GM18519 (cell line): ENCODE measurements around the gene NPLOC4.

Experiments used
- ATAC-seq: cut with Tn5 transposase; IDR thresholded peaks from one replicate; pipeline ENCODE4 v1.9.1; 2021; ENCODE audit warnings: mild to moderate bottlenecking, moderate library complexity; ENCODE audit not compliant: unreplicated experiment, low FRiP score

Gene NPLOC4

DNA sequence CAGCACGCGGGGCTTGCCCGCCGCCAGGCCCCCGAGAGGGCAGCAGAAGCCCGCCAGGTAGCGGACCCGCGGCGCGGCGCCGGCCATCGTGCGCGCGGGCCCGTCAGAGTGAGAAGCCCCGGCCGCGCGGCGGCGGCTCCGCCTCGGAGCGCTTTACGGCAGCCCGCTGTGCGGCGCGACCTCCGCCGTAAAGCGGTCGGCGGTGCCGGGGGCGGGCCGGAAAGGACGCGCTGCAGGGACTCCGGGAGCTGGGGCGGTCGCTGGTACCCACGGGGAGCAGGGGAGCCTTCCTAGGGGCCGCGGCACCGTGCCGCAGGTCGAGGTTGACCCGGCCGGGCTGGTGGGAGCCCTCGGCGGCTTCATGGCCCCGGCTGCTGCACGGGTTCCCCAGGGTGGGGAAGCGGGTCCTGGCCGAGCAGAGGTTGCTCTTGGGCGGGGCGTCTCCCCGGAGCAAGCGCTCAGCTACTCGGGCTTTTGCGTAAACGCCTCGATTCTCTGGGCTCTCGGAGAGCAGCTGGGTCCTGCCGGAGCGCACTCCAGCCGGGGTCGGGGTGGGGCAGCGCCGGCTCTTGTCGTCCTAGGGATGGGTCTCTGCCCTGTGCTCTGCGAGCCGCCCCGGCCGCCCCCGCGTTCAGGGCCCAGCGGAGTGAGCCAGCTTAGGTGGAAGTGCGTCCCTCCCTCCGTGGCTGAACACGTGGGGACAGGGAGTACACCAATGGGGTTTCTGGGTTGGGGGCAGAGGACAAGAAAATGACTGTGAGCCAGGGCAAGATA, 84.5 kb downstream of the NPLOC4 start, which contains the start of gene FAAP100:
Gene FAAP100 (minus strand): TSS at position 110 of the 774 bp plus-strand sequence. CDS start 23 bp downstream, at position 87.
- ATAC-seq: peak; percentile 30

DNA sequence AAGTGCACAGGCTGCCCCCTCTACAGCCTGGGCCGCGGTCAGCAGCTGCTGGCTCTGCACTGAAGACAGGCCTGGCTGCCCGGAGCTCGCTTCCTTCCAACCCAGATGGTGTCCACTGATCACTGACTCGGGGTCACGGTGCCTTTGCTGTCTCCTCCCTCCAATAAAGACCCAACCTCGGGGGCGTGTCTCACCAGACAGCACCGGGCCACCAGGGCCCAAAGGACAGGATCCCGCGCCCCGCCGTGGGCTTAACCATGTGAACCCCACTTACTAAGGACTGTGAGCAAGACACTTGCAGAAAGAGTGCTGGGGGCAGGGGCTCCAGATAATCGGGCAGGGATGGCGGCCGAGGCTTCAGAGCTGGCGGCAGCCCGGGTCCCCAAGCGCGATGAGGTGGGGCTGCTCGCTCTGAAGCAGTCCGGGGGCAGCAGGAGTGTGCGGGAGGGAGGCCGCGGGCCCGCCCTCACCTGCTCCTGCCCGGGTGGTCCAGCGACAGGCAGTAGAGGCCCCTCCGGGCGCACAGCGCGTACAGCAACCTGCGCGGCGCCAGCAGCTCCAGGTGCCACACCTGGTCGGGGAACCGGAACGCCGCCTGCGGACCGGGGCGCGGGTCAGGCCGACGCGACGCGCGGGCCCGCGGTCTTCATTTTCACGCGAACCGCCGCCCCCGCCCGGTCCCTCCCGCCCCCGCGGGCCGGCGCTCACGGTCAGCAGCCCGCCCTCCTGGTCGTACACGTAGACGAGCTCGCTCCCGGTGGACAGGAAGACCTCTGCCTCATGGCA, 85.3 kb downstream of the NPLOC4 start:
- ATAC-seq: peak; percentile 20

DNA sequence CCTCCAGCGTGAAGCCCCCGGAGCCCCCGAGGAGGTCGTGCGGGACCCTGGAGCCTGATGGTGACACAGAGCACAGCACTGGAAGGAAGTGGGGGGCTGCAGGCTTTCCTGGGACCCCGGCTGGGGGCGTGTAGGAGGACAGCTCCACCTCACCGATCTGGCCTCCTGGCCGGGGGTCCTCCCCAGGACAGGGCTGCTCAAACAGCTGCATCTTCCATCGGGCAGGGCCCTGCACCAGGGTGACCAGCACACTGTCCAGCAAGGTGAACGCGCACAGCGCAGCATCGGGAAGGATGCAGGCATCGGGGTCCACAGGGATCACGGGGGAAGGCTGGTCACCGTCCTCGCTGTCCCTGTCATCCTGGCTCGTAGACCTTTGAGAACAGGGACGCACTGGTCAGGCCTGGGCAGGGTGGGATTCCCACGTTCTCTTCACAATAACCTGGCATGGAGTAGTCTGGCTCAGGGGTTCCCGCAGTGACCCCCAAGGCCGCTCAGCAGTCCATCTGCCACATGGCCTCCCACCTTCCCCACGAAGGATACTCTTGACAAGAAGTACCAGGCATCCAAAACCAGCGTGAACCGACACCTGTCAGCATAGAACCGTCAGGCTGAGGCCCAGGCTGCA, 86.0 kb downstream of the NPLOC4 start:
- no peak for ATAC-seq

DNA sequence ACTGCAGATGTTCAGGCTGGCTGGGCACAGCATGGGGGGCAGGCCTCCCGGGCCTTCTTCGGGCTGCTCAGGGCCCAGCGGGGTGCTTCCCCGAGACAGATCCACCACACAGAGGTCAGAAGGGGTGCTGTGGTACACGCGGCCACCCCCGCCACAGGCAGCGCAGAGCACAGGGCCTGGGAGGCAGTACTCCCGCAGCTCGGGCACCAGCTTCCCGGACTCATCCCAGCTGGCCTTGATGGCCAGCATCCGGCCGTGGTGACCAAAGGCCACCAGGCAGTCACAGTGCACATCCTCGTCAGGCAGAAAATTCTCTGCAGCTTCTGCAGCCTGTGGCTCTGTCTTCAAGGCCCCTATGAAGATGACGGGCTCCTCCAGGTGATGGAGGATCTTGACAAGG, 86.6 kb downstream of the NPLOC4 start:
- ATAC-seq: no peak

DNA sequence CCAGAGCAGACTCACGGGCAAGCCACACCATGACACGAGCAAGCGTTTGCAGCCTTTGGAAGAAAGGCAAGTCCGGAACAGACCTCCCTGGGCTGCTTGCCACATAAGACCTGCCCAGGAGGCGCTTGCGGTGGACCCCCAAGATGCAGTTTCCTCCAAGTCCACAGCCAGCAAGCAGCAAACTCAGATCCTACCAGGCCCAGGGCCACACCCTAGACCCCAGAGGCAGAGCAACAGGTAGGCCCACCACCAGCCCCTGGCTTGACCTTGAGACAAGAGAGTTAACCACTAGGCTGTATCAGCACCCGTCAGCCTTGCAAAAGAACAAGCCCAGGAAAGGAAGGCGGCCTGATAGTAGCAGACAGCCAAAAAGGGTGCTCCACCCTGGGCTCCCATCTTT, 87.1 kb downstream of the NPLOC4 start:
- no peak for ATAC-seq

DNA sequence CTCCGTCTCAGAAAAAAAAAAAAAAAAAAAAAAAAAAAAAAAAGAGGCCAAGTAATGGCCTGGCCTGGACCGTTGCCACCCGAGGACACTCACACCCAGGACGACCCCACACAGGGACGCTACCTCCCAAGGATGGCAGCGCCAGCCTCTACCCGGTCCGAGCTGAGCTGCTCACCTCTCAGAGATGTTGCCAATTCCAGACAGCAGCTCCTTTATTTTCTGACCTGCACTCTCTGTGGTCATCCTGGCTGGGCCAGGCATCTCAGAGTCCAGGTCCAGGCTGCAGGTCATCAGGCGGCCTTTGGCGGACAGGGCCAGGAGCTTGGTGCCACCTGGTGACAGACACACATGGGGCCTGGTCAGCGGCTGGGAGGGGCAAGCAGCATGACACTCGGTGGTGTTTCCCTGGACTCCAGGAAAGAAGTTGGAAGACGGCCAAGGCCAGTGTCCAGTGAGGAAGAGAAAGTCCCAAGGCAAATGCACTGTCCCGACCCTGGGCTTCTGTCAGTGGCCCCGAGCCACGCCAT, 87.8 kb downstream of the NPLOC4 start:
- no peak for ATAC-seq

DNA sequence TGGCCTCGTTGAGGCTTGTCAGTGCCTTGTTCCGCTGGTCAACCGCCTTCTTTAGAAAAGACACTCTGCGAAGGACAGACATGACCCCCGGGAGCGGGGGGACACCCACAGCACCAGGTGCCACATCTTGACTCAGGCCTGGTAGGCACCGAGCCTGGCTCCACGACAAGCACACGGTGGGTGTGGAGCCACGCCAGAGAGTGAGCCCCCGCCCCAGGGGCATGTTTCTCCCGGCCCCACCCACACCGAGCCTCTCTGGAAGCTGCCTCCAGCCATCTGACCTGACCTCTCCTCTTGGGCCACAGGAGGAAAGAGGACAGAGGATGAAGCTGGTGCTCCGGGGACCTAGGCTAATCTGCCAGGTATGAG, 89.3 kb downstream of the NPLOC4 start:
- no peak for ATAC-seq

DNA sequence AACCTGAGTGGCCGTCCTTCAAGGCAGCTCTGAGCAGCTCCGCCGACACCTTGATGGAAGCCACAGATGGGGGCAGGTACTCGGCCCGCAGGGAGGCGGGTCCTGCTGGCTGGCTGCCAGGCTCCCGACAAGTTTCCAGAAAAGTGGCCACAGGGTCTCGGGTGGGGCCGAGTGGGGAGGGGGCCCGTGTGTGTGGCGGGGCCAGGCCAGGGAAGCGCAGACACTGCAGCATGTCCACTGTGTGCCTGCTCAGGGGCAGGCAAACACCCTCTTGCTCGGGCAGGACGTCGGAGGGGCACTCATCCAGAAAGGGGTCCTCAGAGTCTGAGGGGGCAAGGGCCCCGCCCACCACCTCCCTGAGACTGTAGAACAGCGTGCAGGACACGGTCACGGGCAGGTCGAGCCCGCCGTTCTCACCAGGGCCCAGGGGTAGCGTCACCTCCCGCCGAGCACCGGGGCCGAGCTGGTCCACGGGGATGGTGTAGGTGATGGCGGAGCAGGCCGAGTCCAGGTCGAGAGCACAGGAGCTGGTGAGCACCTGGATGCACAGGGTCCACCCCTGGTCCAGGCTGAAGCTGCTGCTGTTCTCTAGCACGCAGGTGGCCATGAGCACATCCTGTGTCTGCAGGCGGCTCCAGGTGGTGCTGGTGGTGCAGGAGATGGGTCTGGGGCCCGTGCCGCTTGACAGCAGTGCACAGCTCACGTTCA, 89.9 kb downstream of the NPLOC4 start:
- ATAC-seq: no peak

DNA sequence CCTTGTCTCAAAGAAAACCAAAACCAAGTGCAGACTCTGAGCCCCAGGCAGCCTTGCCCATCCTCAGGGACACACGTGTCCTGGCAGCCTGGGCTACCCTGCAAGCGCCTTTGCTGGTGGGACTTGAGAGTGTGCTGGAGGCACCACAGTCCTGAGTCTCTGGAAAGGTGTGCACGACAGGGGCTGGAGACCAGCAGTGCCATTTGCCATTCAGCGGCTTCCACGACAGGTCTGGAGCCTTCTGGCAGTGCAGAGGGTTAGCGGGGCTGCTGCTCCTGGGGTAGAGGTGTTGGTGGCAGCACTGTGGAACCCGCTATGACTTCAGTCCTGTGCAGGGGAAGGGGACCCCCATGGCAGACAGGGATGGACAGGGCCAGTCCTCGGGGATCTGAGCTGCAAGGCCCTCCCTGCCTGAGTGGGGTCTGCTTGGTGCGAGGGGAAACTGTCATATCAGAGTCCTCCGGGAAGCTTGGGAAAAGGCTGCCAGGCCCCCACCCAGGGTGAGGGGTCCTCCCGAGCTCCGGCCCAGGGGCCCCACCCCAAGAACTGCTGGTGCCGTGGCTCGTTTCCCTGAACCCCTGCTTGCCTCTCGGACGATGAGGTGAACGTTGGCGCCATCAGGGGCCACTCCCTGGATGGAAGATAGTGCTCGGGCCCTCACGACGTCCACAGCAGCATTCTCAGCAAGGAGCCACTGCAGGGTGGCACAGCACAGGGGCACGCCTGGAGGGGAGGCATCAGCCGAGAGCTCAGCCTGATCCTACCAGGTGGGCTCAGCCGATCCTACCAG, 91.6 kb downstream of the NPLOC4 start:
- no peak for ATAC-seq

DNA sequence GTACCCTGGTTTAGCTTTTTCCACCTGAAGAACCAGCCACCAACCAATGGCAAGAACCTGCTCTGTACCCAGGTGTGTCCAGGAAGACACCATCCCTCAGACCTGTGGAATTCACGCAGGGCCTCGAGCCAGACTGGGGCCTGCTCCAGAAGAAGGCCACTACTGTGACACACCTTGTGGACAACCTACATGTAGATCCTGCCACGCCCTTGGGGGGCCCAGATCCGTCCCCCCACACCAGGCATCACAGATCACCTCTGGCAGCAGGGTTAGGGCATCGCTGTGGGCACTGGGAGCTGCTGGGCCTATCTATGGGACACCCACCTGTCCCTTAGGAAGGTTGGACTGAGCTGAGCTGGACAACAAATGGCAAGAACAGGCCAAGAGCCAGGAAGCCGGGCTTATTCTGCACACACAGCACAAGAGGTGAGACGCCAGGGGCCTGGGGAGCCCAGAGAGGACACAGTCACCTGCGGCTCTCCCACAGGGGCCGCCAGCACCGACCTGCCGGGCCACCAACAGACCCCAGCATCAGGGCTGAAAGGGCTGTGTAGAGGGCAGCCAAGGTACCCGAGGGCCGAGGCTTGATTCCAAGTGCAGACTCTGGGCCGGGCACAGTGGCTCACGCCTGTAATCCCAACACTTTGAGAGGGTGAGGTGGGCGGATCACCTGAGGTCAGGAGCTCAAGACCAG, 92.5 kb downstream of the NPLOC4 start:
- ATAC-seq: no peak

DNA sequence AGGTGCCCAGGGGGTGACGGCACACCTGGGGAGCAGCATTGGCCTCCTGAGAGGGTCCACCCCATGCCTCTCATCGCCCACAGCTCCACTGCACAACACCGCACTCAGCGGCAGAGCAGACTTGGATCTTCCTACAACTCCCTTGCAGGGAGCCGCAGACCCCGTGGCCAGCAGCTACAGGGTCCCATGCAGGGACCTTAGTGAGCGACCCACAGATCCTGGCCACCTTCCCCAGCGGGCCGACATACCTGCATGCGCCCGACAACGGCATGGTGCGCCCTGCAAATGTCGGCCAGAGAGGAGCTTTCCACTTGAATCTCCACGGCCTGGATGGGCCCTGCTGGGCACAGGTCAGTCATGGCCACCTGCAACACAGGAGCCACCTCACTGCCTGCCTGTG, 93.2 kb downstream of the NPLOC4 start:
- no peak for ATAC-seq

DNA sequence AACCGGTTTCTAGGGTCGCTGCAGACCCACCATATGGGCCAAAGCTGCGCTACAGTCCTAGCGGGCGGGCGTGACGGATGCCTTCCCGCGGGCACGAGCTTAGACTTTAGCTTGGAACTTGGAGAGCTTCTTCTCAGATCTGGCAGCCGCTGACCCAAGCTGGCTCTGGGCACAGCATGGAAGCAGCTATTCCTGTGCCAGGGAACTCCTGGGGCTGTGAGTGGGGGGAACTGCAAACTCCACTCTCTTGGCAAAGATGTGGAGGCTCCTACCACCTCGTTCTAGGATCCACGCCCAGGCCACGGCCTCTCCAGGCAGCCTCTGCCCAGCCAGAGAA, 93.6 kb downstream of the NPLOC4 start:
- ATAC-seq: no peak

DNA sequence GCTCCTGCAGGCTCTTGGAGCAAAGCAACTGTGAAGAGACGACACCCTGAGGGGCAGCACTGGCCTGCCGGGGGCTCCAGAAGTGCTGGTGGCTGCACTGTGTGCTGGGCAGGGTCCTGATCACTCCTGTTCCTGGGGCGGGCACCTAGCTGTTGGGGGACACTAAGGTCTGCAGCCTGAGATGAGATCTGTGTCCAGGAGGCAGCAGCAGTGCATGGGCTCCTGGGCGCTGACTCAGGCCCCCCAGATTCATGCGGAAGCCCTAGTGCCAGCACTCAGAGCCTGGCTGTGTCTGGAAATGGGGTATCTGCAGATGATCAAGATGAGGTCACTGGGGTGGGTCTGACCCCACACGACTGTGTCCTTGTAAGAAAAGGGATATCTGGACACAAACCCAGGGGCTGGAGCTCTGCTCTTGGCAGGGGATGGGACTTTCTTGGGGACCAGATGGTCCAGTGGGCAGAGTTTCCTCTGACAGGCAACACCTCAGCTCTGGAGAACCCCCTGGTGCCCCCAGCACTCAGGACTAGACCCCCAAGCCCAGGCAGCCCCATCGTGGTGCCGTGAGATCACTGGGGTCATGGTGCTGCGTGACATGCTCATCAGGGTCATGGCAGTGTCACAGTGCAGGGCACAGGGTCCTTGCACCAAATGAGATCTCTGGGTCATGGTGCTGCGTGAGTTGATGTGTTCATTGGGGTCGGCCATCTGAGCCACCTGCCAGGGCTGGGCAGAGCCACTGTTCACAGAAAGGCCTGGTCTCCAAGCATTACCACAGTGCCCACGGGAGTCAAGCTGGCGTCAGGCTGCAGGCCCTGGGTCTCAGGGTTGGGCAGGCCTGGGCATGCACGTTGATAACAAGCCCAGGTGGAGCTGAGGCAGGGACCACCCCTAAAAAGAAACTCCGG, 94.2 kb downstream of the NPLOC4 start:
- ATAC-seq: no peak

DNA sequence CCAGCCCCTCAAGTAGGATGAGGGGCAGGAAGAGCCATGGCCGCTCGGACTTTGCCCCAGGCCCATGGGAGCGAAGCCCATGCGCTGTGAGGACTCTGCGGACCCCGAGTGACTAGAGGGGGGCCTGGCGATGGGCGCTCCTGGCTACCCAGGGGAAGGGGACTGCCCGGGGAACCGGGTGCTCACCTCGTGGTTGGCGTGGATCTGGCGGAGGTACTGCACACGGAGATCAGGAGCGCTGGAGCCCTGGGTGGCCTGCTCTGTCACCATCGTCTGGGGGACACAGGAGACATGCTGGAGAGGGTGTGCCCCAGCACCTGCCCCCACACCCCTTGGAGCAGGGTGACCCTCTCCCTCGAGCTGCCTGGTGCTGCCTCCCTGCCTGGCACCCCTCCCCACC, 95.8 kb downstream of the NPLOC4 start:
- no peak for ATAC-seq

DNA sequence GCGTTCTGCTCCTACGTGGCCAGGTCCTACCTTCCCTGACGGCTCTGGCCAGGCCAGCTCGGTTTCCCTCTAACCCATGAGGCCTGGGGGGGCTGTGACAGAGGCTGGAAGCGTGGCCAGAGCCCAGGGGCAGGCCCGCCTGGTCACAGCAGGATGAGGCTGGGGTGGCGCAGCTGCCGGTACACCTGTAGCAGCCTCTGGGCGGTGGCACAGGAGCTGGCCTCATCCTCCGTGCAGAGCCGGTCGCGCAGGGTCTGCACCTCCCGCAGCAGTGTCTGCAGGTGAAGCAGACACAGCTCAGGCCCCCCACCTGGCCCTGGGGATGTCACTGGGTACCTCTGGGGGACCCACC, 96.3 kb downstream of the NPLOC4 start:
- no peak for ATAC-seq

DNA sequence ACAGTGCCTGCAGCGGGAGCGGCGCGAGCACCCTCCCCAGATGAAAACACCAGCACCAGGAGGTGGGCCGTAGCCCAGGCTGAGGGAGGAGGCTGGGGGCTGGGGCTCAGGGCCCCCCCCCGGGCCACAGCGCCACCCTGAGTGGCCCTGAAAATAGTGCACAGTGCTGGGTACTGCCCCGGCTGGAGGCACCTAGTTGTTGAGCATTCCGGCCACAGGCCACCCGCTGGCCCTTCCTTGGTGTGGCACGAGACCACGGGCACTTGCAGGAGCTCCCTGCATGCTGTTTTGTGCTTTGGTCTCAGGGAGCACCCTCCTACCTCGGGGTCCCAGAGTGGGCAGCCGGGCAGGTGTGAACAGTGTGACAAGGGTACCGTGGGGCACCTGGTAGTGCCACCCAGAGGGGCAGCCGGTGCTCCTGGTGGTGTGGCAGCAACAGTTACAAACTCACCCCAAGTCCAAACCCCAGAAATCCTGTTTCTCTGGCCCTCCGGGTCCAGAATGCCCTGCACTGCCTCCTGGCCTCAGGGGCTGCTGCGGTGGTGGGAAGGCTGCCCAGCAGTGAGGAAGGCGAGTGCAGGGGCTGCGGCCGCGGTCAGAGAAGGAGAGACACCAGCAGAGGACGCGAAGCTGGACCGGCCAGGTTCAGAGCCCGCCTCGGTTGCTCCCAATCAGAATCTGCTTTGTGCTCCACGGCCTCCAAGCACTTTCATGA, 96.8 kb downstream of the NPLOC4 start:
- no peak for ATAC-seq

DNA sequence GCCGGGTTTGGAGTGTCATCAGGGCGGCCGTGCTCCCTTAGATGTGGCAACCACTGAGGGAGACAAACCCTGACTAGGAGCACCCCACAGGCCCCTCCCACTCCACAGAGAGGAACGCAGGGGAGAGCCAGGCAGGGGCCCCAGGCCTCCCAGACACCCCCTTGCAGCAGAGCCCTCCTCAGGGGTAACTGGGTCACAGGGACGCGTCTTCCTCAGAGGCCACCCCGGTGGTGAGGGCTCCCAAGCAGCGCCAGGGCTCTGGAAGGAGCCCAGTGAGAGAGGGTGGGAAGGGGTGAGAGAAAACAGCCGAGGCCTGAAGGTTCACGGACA, 97.4 kb downstream of the NPLOC4 start:
- ATAC-seq: no peak
